Measurements from ENCODE around the gene RBM15.

RBM15 gene

DNA sequence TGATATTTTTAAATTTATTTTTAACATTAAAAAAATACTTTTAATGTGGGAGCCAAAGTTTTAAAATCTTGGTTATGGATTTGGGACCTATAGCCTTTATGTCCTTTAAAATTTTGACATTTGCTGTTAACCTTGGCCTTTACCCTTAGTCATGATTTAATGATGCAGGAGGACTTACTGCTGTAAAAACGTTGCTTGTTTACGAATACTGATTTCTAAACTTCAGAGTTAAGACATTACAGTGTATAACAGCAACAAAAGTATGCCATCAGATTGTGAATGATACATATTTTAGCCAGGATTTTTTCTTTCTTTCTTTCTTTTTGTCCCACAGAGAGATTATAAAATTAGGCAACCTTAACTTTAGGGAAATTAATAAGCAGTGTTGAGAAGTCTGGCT, 8.9 kb downstream of the RBM15 start:
- DNase-seq (ENCODE audit: low read depth in 2 of 2), result no peak

DNA sequence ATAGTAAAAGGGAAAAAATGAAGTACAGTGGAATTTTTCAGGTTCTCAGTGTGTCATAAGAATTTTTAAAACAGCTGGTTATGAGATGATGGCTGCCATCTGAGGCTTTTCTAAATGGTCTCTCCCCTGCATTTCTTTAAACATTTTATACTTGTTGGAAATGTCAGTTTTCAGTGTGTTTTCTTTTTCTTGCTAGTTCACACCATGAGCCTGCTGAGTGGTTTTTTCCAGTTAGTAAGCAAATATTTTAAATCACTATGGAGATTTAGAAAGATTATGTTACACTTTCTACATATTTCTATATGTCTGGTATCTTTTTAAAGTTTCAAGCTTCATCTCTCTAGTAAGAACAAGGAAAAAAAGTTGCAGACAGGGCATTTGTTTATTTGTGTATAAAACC, 9.6 kb downstream of the RBM15 start:
- no peak for DNase-seq (ENCODE audit: low read depth in 2 of 2)

DNA sequence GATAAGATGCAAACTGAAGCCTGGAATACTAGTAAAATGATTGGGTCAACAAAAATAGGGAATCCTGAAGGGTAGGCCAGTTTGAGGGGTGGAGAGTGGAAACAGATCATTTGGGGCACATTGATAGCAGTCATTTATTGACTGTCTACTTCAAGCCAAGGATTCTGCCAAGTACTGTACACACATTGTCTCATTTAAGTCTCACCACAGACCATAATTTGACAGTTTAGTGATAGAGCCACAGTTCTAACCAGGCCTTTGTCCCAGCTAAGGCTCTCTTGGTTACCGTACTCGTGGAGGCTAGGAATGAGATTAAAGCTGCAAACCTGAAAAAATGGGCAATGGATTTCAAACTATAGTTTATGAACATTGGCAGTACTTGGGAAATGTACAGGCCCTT, 11.2 kb downstream of the RBM15 start:
- no peak for DNase-seq (ENCODE audit: low read depth in 2 of 2)

DNA sequence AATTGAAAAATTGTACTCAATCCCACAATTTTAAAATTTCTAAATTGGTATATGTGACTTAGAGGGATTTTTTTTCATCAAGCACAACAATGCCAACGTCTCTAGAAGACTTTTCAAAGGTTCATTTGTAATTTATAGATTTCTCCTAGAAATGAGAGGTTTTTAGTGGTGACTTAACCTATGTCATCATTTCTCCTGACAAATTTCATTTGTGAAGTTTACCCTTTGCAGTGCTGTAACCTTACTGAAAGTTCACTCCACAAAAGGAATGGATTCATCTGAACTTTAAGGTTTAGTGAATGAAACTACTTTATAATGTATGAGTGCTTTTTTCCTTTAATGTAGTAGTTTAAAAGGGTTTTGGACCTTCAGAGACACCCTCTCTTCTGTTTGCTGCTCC, 16.1 kb downstream of the RBM15 start:
- no peak for DNase-seq (ENCODE audit: low read depth in 2 of 2)

DNA sequence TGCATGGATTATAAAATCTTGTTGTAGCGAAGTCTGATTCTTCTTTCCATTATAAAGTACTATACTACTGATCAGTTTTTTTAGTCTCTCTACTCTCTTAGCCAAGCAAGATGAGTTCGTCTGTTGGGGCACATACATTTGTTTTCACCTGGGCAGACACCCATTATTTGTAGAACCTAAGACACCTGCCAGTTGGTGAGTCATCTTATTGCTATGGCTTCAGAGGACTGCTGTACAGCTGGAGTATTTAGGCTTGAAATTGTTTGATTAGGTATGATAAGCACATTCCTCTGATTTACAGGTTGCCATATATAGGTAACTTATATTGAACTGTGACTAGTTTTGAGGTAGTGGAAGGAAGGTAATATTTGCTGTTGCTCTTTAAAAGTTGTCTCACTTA, 17.2 kb downstream of the RBM15 start:
- DNase-seq (ENCODE audit: low read depth in 2 of 2), result no peak

DNA sequence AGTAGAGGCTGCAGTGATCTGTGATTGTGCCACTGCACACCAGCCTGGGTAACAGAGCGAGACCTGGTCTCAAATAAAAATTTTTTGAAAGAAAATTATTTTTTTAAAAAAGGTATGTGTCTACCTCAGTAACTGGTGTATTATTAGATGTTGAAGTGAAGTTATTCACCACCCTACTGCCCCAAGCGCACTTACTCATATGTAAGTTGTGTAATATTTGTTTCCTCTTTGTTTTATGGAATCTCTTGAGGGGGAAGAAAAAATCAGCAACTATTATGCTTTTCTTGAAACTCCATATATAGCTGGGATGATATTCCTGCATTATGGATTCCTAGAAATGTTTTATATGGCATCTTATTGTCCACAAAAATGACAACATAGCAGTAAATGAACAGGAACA, 21.3 kb downstream of the RBM15 start:
- DNase-seq (ENCODE audit: low read depth in 2 of 2), result no peak

DNA sequence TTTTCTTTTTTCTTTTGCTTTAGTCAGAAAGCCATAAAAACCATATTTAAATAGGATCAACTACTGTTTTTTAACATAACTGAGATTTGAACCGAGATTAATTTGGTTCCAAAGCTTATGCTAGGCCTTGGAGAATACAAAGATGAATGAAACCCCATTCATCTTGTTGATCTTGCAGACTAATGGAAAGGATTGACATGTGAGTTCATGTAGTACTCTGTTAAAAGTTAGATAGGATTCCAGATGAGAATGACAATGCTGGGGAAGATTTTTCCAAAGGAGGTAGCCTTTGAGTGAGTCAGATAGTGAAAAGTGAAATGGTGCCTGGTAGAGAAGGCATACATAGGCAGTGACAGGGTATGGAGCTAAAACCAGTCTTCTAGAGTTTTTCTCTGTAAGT, 22.7 kb downstream of the RBM15 start:
- DNase-seq (ENCODE audit: low read depth in 2 of 2), result no peak

DNA sequence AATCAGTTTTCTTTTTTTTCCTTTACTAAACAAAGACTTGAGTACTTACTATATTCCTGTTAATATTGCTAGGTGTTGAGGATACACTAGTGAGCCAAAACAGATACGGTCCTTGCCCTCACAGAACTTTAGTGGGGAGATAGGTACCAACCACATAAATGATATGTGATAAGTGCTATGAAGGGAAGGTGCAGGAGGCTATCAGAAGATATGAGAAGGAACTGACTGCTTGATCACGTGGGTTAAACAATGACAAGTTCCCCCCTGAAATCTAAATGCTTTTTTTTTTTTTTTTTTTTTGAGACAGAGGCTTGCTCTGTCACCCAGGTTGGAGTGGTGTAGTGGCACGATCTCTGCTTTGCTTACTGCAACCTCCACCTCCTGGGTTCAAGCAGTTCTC, 25.0 kb downstream of the RBM15 start:
- DNase-seq (ENCODE audit: low read depth in 2 of 2), result no peak

DNA sequence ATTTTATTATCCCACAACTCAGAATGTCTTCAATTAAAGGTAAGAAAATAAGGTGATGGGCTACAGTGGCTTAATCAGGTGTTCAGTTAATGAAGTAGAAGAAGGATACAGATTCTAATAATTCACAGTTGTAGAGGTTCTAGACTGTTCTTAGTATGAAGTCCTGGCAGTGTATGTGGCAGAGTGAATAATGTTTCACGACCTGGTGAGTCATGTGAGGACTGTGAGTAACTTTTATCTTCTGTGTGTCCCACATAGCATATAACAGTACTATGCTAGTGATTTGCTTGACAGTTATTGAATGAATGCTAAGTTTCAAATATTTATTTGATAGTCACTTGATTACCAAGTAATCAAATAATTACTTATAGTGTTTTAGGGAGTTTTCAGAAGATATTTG, 31.6 kb downstream of the RBM15 start:
- DNase-seq (ENCODE audit: low read depth in 2 of 2), result no peak

DNA sequence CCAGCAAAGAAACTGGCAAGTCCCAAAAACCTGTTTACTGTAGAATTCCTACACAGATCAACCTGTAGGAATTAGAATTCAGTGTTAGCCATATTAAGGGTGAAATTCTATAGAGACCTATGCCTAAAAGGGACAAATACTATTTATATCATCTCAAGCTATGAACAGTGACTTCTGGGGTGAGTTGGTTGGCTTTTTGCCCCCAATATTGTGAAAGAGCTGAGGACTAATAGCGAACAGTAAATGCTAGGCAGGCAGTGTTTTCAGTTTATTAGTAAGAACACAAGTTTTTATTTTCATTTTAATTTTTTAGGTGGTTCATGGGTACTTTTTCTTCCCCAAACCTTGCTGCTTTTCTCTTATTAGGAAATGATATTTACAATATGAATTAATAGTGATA, 36.3 kb downstream of the RBM15 start:
- DNase-seq (ENCODE audit: low read depth in 2 of 2), result no peak

DNA sequence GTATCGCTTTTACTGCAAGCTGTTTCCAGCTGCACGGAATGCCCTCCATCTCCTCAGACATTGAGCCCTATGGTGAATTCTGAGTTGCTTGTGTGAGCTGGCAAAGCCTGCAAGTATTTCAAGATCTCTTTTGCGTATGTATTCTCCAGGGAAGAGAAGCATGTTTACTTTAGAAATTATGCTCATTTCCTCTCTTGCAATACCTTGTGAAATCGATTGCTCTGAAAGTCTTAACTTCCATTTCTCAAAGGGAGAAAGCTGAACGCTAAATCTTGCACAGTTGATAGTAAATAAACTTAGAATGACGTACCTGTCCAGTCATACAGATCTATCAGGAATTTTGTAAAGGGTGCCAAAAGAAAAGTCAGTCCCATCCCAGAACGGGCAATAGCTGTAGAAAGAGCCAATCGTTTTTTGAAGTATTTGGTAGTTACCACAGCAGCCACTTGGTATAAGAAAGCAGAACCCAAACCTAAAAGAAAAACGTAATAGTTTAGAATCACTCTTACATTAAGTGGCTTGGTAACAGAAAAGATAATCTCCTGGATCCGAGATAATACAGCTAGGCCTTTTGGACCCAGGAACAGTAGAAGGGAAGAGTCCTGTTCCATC, 41.6 kb downstream of the RBM15 start:
- DNase-seq (ENCODE audit: low read depth in 2 of 2), result no peak

DNA sequence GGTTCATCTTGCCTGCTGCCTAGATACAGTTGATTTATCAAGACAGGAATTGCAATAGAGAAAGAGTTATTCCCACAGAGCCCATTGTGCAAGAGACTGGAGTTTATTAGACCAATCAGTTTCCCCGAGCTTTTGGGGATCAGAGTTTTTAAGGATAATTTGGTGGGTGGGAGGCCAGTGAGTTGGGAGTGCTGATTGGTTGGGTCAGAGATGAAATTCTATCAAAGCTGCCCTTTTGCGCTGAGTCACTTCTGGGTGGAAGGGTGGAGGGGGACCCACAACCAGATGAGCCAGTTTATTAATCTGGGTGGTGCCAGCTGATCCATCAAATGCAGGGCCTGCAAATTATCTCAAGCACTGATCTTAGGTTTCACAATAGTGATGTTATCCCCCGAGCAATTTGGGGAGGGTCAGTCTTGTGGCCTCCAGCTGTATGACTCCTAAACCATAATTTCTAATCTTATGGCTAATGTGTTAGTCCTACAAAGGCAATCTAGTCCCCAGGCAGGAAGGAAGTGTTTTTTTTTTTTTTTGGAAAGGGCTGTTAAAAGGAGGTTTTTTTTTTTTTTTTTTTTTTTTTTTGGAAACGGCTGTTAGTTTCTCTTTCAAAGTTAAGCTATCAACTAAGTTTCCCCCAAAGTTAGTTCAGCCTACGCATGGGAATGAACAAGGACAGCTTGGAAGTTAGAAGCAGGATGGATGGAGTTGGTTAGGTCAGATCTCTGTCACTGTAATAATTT, 44.2 kb downstream of the RBM15 start:
- no peak for DNase-seq (ENCODE audit: low read depth in 2 of 2)

DNA sequence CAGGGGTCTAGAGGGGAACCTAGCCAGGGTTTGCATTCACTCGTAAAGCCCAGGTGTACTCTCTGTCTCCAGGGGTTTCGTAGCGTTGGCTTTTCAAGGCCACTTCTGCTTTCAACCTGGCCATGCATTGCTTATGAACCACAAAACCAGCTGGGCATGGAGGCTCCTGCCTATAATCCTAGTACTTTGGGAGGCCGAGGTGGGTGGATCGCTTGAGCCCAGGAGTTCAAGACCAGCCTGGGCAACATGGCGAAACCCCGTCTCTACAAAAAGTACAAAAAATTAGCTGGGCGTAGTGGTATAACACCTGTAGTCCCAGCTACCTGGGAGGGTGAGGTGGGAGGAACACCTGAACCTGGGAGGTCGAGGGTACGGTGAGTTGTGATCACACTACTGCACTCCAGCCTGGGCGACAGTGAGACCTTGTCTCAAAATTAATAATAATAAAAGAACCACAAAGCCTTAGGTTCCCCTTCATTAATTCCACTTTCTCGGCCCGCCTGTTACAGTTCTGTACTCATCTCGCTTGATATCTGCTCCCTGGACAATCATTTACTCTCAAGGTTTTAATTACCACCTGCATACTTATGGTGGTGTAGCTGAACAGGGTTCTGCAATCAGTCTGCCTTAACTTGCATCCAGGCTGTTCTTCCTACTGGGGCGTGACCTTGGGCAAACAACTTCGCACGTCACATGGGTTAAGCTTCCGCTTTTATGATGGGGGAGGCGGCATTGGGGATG, 45.6 kb downstream of the RBM15 start:
- no peak for DNase-seq (ENCODE audit: low read depth in 2 of 2)

DNA sequence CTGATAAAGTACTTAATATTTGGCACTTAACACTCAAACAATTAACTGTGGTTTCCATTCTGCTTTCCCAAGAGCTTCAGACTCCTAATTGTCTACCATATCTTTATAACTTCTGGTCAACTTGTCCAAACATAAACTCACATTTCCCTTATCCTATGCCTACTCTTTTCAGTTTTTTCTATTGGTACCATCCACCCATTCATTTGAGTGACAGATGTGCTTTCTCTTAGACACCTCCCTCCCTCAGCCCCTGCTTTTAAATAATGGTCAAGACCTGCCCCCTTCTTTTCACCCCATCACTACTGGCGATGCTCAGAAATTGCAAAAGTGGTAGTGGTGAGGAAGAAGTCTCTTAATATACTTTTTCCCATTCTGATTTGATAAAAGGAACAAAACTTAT, 46.2 kb downstream of the RBM15 start:
- DNase-seq (ENCODE audit: low read depth in 2 of 2), result no peak

DNA sequence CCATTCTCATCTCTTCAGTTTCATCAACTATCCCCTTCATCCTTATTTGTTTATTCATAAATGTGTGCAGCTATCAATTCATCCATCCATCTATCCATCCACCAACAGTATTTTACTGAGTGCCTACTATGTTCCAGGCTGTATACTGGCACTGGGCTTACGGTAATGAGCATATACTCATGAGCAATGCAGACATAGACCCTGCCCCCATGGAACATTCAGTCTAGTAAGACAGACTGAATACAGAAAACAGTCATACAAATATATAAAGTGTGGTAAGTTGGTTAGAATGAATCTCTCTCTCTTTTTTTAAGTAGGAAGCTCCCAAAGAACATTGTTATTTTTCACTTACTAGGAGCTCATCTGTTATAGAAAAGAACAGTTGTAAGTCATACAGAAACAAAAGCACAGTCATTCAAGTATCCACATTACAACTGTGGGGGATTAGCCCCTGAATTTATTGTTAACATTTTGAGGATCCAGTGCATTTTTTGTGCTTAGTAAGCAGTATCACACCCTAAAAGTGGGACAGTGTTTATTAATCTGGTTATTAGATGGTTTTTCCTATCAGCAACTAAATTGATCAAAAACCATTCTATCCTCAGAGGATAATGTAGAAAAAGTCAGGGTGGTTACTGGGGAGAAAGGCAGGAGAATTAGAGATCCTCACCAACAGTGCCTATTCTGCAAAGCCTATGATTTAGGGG, 48.0 kb downstream of the RBM15 start:
- no peak for DNase-seq (ENCODE audit: low read depth in 2 of 2)

DNA sequence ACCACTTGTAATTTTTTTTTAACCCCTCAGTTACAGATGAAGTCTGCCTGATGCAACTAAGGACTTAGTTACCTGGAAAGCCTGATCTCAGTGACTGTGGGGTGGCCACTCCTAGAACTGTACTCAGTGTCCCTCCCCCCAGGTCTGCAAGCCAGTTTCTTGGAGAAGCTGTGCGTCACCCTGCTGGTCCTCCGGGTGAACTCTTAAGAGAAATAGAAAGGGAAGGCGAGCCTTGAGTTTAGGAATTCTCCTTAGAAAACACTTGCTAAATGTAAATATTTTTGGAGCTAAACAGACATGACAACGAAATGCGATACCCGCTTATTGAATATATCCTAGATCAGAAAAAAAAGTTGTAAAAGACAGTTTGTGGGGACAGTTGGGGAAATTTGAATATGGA, 50.9 kb downstream of the RBM15 start:
- DNase-seq (ENCODE audit: low read depth in 2 of 2), result no peak

DNA sequence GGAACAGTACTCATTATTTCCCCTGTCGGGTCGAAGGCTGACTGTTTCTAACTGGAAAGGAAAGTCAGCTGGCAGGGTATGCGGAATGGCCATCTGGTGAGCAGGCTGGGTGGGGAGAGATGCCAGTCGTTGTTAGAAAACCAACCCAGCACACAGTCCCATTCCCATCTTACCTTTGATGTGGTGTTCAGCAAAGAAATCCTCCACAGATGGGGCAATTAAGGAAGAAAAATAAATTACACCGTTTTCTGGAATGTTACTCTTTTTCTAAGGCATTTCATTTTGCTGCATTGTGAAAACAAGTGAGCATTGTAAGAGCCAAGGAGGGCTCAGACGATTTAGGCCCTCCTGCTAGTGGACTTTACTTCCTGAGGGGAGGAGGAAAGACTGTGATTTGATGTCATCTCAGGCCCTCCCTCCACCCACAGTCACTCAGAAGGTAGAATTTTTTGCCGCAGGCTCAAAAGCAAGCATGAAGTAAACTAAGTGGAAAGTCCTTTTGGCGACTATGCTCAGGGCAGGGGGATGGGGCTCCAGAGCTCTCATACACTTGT, 51.6 kb downstream of the RBM15 start, which contains the start of gene SLC16A4:
Gene SLC16A4, minus strand, starts transcription at position 335 of the 554 bp plus-strand sequence. CDS start 1,703 bp downstream, outside the sequence.
- DNase-seq (ENCODE audit: low read depth in 2 of 2), result no peak

DNA sequence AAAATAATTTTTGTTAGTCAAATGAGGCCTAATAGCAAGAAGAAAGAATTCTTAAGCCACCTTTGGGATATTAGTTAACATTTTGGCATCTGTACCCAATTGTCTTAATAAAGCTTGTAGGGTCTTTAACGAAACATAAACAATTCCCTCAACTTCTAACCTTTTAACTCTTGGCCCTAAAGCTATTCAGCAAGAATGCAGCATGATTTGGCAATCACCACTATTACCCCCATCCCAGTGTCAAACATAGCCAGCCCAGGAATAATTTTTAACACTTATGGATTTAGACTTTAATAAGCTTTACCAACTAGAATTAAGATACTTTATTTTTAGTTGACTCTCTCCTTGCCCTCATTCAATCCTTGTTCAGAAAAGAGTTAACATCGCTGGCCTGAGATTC, 54.1 kb downstream of the RBM15 start:
- no peak for DNase-seq (ENCODE audit: low read depth in 2 of 2)

DNA sequence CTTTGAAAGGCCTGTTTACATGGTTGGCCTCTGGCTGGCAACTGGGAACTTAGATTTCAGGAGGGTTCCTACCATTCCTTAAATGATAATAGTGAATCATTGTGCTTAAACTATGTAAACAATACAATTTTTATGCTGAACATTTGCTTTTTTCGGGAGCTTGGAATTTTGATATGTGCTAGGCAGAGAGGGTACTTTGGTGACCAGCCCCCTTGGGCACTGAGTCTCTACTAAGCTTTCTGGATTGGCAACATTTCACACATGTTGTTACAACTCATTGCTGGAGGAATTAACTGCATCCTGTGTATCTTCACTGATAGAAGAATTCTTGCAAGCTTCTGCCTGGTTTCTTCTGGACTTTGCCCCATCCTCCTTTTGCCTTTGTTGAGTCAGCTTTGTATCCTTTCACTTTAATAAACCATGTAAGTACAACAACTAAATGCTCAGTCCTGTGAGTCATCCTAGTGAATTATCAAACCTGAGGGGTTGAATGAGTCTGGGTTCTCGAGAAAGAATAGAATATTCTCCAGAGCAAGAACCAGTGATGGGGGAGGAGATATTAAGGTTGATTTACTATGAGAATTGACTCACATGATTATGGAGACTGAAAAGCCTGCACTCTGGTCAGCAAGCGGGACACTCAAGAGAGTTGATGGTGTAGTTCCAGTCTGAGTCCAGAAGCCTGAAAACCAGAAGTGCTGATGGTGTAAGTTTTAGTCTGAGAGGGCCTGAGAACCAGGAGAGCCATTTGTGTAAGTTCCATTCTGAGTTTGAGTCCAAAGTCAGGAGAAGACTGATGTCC, 54.7 kb downstream of the RBM15 start:
- DNase-seq (ENCODE audit: low read depth in 2 of 2), result no peak

DNA sequence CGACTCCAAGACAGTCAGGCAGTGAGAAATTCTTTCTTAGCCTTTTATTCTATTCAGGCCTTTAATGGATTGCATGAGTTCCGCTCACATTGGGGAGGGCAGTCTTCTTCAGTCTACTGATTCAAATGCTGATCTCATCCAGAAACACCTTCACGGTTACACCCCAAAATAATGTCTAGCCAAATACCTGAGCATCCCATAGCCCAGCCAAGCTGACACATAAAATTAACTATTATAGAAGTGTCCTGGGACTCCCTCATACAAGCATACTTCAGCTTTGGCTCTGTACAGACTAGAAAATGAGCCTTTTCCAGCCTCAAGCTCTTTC, 55.3 kb downstream of the RBM15 start:
- DNase-seq (ENCODE audit: low read depth in 2 of 2), result no peak

Measured in stimulated activated CD8-positive, alpha-beta memory T cell treated with anti-CD3 and anti-CD28 coated beads, Interleukin-2, amount 100 ng/mL, for 1 hour (primary cell).